Measurements from ENCODE around the gene ANLN.

- no peak for TF ChIP-seq CTCF (IDR thresholded peaks at IDR 0.05)
- no peak for TF ChIP-seq POLR2AphosphoS5 (IDR thresholded peaks at IDR 0.05; ENCODE audit: low read depth, low read length)
These were observed 71.3 kb downstream of the ANLN start for GRCh38 chr7:36460811-36461429.

All from Panc1 (cell line).